A549 (cell line): ENCODE data around the gene TAB3. TPM values are rescaled to one million over a fixed set of nuclear protein-coding genes. Genes with fewer than 3 reads are reported as not detected.

Experiments
- ATAC-seq, 2 experiments: fragments of 200-7000 bp in 1 of 2; fragments of >200 bp in 1 of 2; cut with Nextera tagmentation in 1 of 2; cut with Tn5 transposase in 1 of 2; 3 replicates each; pipeline versions ENCODE4 v1.8.0 to v1.9.1; 2018 to 2020; ENCODE audit warnings: mild to moderate bottlenecking in 1 of 2, moderate library complexity in 1 of 2
- CTCF ChIA-PET: fragments of 300-600 bp; sonication (Branson Sonifier 250); formaldehyde crosslinking; extraction: SDS; loops from one replicate; lab custom pipeline; 2021; ENCODE audit warnings: antibody characterized with exemption, inconsistent platforms; lab: Yijun Ruan, JAX
- POLR2A ChIA-PET: fragments of 350-600 bp; formaldehyde crosslinking; extraction: SDS; loops from one replicate; lab custom pipeline; 2021; ENCODE audit warnings: antibody characterized with exemption, inconsistent platforms; lab: Yijun Ruan, JAX
- DNase-seq, 2 experiments: peaks; one replicate each; pipeline versions ENCODE4 v3.0.0 to v3.0.0-alpha.2; 2011 to 2016; ENCODE audit warnings: low read depth in 1 of 2, low spot score in 1 of 2
- FAIRE-seq: peaks from 2 replicates; lab custom pipeline; 2011; peaks lifted over from hg19 to GRCh38; lab: Jason Lieb, UNC
- H3K27ac ChIP-seq, 2 experiments: fragments of >200 bp; sonication (Bioruptor Twin); formaldehyde crosslinking; 3 replicates each; pipeline ENCODE4 v1.5.1; 2016 to 2017
- H3K4me1 ChIP-seq: fragments of >200 bp; sonication (Bioruptor Twin); formaldehyde crosslinking; 3 replicates; pipeline ENCODE4 v1.6.1; 2016
- H3K4me2 ChIP-seq: fragments of >200 bp; sonication (Bioruptor Twin); formaldehyde crosslinking; 3 replicates; pipeline ENCODE4 v1.6.1; 2016
- H3K4me3 ChIP-seq: fragments of >200 bp; sonication (Bioruptor Twin); formaldehyde crosslinking; 3 replicates; pipeline ENCODE4 v1.5.1; 2016
- H3K9me3 ChIP-seq: fragments of >200 bp; sonication (Bioruptor Twin); formaldehyde crosslinking; 3 replicates; pipeline ENCODE4 v1.6.1; 2016
- ATOH8 ChIP-seq: fragments of 250-450 bp; sonication (Bioruptor Pico); IDR thresholded peaks from 2 replicates; pipeline ENCODE4 v1.5.0; 2020; ENCODE audit warnings: low read depth, mild to moderate bottlenecking, moderate library complexity
- CHD4 ChIP-seq: fragments of 200-600 bp; sonication (generic); IDR thresholded peaks from 2 replicates; pipeline ENCODE4 v1.6.1; 2016; ENCODE audit warnings: antibody characterized with exemption, mild to moderate bottlenecking, borderline replicate concordance
- EHF ChIP-seq: fragments of 250-450 bp; sonication (Bioruptor Pico); IDR thresholded peaks from 2 replicates; pipeline ENCODE4 v1.5.0; 2020; ENCODE audit warnings: mild to moderate bottlenecking
- ESRRA ChIP-seq: fragments of 150-350 bp; IDR thresholded peaks from 2 replicates; pipeline ENCODE4 v1.6.1; 2014; ENCODE audit warnings: mild to moderate bottlenecking, low read length, borderline replicate concordance
- FOSB ChIP-seq: fragments of 250-450 bp; sonication (Bioruptor Pico); IDR thresholded peaks from 2 replicates; pipeline ENCODE4 v1.5.0; 2020; ENCODE audit warnings: mild to moderate bottlenecking, moderate library complexity
- HEYL ChIP-seq: fragments of 250-450 bp; sonication (Bioruptor Pico); IDR thresholded peaks from 2 replicates; pipeline ENCODE4 v1.8.0; 2021; ENCODE audit warnings: mild to moderate bottlenecking, moderate library complexity
- HMGXB4 ChIP-seq: fragments of 250-450 bp; sonication (Bioruptor Pico); IDR thresholded peaks from 2 replicates; pipeline ENCODE4 v1.5.0; 2021; ENCODE audit warnings: mild to moderate bottlenecking, moderate library complexity, borderline replicate concordance
- HOXB13 ChIP-seq: fragments of 250-450 bp; sonication (Bioruptor Pico); IDR thresholded peaks from 2 replicates; pipeline ENCODE4 v1.5.0; 2020; ENCODE audit warnings: low read depth, mild to moderate bottlenecking, moderate library complexity
- HOXB5 ChIP-seq: fragments of 250-450 bp; sonication (Bioruptor Pico); IDR thresholded peaks from 2 replicates; pipeline ENCODE4 v1.5.0; 2020; ENCODE audit warnings: mild to moderate bottlenecking, moderate library complexity
- JUN ChIP-seq, 2 experiments: fragments of >200 bp; sonication (Bioruptor Twin); formaldehyde crosslinking; IDR thresholded peaks; 2 replicates in 1 of 2; 3 replicates in 1 of 2; pipeline ENCODE4 v1.6.1; 2016 to 2017
- KDM1A ChIP-seq: fragments of 200-600 bp; sonication (generic); IDR thresholded peaks from 2 replicates; pipeline ENCODE4 v1.6.1; 2016; ENCODE audit warnings: low read depth, mild to moderate bottlenecking
- MAFK ChIP-seq: fragments of 450-650 bp; IDR thresholded peaks from 2 replicates; pipeline ENCODE4 v1.6.1; 2014; ENCODE audit not compliant: partially characterized antibody
- MAX ChIP-seq: IDR thresholded peaks from 2 replicates; pipeline ENCODE4 v1.6.1; 2012
- MYC ChIP-seq: IDR thresholded peaks from 2 replicates; pipeline ENCODE4 v1.6.1; 2012; ENCODE audit warnings: mild to moderate bottlenecking, inconsistent platforms, low read length, improper control_type of control experiment, borderline replicate concordance
- PHF8 ChIP-seq: fragments of 200-600 bp; sonication (generic); IDR thresholded peaks from 2 replicates; pipeline ENCODE4 v1.6.1; 2016; ENCODE audit warnings: low read depth, mild to moderate bottlenecking, antibody characterized with exemption, moderate library complexity, borderline replicate concordance
- POLR2A ChIP-seq: IDR thresholded peaks from 2 replicates; pipeline ENCODE4 v1.6.1; 2012; ENCODE audit warnings: mild to moderate bottlenecking, low read length
- SMC3 ChIP-seq: fragments of >200 bp; sonication (Bioruptor Twin); formaldehyde crosslinking; IDR thresholded peaks from 3 replicates; pipeline ENCODE4 v1.6.1; 2018; ENCODE audit warnings: inconsistent platforms
- WGBS: methylation state at CpG from one replicate; pipeline ENCODE4 v1.1.6; 2017; ENCODE audit errors: missing lambda C conversion rate; 5-methylcytosine and 5-hydroxymethylcytosine counted together
- polyA plus RNA-seq, 4 experiments: library from polyadenylated mRNA; depleted of rRNA in 3 of 4; stranded (reverse); fragments of >200 nt; fragmentation: RNase III in 1 of 4; extraction: RNeasy Plus Mini Kit Qiagen cat#74134 plus additional on column Dnase treatment in 1 of 4; gene quantifications; 2 replicates in 3 of 4; 3 replicates in 1 of 4; pipeline ENCODE4 v1.2.3, GENCODE V29; 2011 to 2017
- TF ChIP-seq, protein P1 (sequence below): fragments of >200 bp; sonication (Bioruptor Twin); formaldehyde crosslinking; IDR thresholded peaks from 2 replicates; pipeline ENCODE4 v1.6.1; 2016
- TF ChIP-seq, protein P2 (sequence below): fragments of 450-650 bp; IDR thresholded peaks from 2 replicates; pipeline ENCODE4 v1.6.1; 2014; ENCODE audit warnings: antibody characterized with exemption
- TF ChIP-seq, protein P3 (sequence below): IDR thresholded peaks from 2 replicates; pipeline ENCODE4 v1.6.1; 2012

Gene TAB3
- polyA plus RNA-seq, 2 of the 4 experiments (the other 2 are of a cell fraction) = 11.2 to 18.6 TPM

- POLR2A ChIA-PET = no interaction called here
- H3K4me1 ChIP-seq = no peaks in the 10 kb centered on the region
- ATAC-seq = no peak
- H3K4me2 ChIP-seq = no peak overlapping the region
- WGBS = 2% methylated on average over 4 of the region's 4 CpGs
- CTCF ChIA-PET = no interaction called here
- DNase-seq = no peak
- H3K4me3 ChIP-seq = no peak overlapping the region
- TF ChIP-seq MAFK (no peak), CHD4 (no peak), MYC (no peak), ESRRA (no peak), POLR2A (no peak), PHF8 (no peak), HEYL (CRISPR knock-in tag) (no peak)
- TF ChIP-seq, protein P1, sequence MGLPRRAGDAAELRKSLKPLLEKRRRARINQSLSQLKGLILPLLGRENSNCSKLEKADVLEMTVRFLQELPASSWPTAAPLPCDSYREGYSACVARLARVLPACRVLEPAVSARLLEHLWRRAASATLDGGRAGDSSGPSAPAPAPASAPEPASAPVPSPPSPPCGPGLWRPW = no peak
- H3K27ac ChIP-seq = no peak overlapping the region
- no peaks in the 10 kb centered on the region for H3K9me3 ChIP-seq
- no peak for FAIRE-seq
Observed at GRCh38 chrX:30893206-30893605, 4.2 kb upstream of the TAB3 start.

DNA sequence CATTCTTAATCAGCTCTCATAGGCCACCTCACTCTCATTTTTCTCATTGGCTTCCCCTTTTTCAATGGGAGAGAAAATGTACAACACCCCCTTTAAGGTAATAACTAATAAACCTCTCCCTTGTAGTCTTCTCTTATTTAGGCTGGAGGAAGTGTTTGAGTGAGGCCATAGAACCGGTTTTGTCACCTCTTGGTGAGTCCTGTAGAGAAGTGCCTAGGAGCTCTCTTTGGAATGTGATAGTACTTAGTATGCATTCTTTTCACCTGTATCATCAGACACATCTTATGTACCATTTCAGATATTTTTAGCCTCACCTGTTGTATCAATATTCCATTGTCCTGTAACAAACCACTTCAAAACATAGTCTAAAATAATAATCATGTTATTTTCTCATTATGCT is 3.5 kb upstream of the TAB3 start:
- Histone ChIP-seq H3K4me1 (peaks cover 5% of the 10 kb centered on the region; the same call in 1 of the 3 replicates), H3K27ac (no peak overlapping the region), H3K4me2 (no peak overlapping the region), H3K9me3 (no peaks in the 10 kb centered on the region), H3K4me3 (no peak overlapping the region)
- ATAC-seq (no peak), FAIRE-seq (no peak), DNase-seq (no peak)
- ChIA-PET CTCF (no interaction called here), POLR2A (no interaction called here)
- 8% methylated on average over 1 of the region's 1 CpG for WGBS
- TF ChIP-seq JUN (IDR thresholded peaks at IDR 0.05) (no peak), PHF8 (no peak), HOXB5 (CRISPR knock-in tag) (no peak), FOSB (no peak), EHF (CRISPR knock-in tag) (no peak), KDM1A (no peak), ATOH8 (no peak), HMGXB4 (CRISPR knock-in tag) (no peak), MAX (no peak), SMC3 (no peak)
- TF ChIP-seq, protein P2, sequence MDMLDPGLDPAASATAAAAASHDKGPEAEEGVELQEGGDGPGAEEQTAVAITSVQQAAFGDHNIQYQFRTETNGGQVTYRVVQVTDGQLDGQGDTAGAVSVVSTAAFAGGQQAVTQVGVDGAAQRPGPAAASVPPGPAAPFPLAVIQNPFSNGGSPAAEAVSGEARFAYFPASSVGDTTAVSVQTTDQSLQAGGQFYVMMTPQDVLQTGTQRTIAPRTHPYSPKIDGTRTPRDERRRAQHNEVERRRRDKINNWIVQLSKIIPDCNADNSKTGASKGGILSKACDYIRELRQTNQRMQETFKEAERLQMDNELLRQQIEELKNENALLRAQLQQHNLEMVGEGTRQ = no peak
- TF ChIP-seq, protein P3, sequence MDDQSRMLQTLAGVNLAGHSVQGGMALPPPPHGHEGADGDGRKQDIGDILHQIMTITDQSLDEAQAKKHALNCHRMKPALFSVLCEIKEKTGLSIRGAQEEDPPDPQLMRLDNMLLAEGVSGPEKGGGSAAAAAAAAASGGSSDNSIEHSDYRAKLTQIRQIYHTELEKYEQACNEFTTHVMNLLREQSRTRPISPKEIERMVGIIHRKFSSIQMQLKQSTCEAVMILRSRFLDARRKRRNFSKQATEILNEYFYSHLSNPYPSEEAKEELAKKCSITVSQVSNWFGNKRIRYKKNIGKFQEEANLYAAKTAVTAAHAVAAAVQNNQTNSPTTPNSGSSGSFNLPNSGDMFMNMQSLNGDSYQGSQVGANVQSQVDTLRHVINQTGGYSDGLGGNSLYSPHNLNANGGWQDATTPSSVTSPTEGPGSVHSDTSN = no peak

GRCh38 chrX:30888526-30889146 is 418 bp downstream of the TAB3 start:
- WGBS = 7% methylated on average over 4 of the region's 45 CpGs
- peaks cover 5% of the 10 kb centered on the region; the same call in 1 of the 3 replicates for H3K4me1 ChIP-seq
- TF ChIP-seq HOXB13 (CRISPR knock-in tag) = no peak
- TF ChIP-seq PHF8 = peak; percentile 48
- H3K9me3 ChIP-seq = no peaks in the 10 kb centered on the region
- DNase-seq (peak in 1 of 2 experiments; percentile 10), FAIRE-seq (no peak), ATAC-seq (peak; percentile 38 to 67)
- ChIA-PET POLR2A (no interaction called here), CTCF (no interaction called here)
- peak overlapping the region; percentile 90 to 99 for H3K27ac ChIP-seq
- peak overlapping the region; percentile 68 for H3K4me2 ChIP-seq
- H3K4me3 ChIP-seq = peak overlapping the region; percentile 94
